ENCODE measurements around the gene ANKRD17.

Gene ANKRD17

GRCh38 chr4:73127839-73128453 is 130.7 kb downstream of the ANKRD17 start:
- DNase-seq (ENCODE audit: low read depth in 2 of 2): no peak

- no peak for DNase-seq (ENCODE audit: low read depth in 2 of 2)
Measured at GRCh38 chr4:73109493-73109892, 149.1 kb downstream of the ANKRD17 start.

GRCh38 chr4:73104695-73105094 is 153.9 kb downstream of the ANKRD17 start:
- DNase-seq (ENCODE audit: low read depth in 2 of 2): no peak

DNA sequence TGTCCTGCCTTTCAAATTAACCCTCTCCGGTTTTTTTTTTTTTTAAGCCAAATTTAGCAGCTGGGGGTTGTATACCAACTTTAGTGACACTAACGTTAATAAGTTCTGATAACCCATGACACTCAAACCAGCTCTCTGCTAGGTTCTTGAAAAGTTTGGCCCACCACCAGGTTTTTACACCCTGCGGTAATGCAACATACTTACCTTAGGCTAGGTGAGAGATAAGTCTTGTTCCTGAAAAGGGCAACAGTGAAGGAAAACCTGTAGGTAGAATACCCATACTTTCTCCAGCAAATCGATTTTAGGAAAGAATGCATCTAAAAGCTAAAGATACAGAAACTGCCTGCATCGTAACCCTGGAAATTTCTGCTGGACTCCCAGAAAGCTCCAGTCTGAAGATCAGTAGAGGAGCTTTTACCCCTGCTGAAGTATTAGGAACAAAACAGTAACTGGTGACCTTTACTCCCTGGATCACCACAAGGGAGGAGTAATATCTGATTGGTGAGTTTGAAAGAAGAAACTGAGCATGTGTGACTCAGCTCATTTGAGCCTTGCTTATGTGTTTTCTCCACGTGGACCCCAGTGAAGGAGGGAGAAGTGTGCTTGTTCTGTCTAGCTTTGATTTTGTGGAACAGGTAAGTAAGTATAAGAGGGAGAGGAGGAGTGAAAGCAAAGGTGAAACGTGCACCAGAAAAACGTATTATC is 154.6 kb downstream of the ANKRD17 start:
- no peak for DNase-seq (ENCODE audit: low read depth in 2 of 2)

DNA sequence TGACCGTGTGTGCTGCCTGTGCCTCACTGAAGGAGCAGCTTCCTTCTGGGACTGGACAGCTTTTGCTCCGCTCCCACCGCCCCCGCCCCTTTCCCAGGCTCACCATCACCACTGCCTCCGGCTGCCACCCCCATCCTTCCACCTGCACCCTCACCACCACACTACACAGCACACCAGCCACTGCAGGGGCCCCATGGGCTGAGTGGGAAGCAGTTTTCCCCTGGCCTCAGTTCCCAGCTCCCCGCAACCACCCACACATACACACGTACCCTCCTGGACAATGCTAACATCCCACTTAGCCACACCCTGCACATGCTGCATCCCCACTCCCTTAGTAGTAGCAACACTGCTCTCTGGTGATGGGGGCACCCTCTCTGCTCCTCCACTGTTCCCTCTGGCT is 159.5 kb downstream of the ANKRD17 start:
- no peak for DNase-seq (ENCODE audit: low read depth in 2 of 2)

DNA sequence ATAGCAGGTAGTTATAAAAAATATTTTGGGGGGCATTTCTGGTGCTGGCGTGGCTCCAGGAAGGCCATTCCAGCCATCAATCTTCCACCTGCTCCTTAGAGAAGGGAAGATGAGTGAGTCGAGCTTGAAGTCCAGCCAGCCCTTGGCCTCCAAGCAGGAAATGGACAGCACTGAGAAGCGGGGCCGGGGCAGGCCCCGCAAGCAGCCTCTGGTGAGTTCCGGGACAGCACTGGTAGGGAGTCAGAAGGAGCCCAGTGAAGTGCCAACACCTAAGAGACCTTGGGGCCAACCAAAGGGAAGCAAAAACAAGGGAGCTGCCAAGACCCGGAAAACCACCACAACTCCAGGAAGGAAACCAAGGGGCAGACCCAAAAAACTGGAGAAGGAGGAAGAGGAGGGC is 159.9 kb downstream of the ANKRD17 start:
- no peak for DNase-seq (ENCODE audit: low read depth in 2 of 2)

GRCh38 chr4:73098016-73098415 is 160.6 kb downstream of the ANKRD17 start:
- DNase-seq (ENCODE audit: low read depth in 2 of 2): no peak

DNA sequence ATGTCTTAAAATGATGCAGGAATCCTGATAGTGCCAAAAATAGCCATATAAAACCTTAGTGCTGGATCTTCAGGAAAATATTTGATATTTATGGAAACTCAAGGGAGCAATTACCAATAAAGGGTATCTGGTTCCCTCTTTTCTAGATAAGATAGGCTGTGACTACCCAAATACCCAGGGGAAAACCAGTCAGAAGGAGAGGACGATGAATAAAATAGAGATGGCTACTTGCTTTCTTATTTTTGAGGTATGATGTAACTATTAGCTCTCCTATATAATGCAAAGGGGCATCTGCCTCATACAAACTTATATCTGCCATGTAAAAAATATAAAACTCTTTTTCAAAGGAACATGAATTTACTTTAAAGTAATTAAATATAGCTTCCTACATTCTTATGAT is 165.7 kb downstream of the ANKRD17 start:
- no peak for DNase-seq (ENCODE audit: low read depth in 2 of 2)

- no peak for DNase-seq (ENCODE audit: low read depth in 2 of 2)
Measured at GRCh38 chr4:73090738-73091137, 167.9 kb downstream of the ANKRD17 start.

DNA sequence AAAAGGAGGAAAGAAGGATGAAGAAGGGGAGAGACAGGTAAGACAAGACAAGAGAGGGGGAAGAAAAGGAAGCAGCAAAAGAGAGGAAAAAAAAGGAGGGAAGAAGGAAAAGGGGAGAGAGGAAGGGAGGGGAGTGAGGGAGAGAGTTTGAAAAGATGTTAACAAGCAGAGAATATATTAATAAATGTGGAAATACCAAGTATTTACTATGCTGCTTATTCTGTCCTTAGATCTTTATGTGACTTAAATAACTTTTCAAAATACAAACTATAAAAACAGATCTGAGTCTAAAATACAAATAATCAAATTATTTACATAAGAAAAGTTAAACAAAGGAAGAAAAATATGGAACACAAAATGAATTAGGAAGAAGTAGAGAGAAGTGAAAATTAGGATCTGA is 170.7 kb downstream of the ANKRD17 start:
- no peak for DNase-seq (ENCODE audit: low read depth in 2 of 2)

DNA sequence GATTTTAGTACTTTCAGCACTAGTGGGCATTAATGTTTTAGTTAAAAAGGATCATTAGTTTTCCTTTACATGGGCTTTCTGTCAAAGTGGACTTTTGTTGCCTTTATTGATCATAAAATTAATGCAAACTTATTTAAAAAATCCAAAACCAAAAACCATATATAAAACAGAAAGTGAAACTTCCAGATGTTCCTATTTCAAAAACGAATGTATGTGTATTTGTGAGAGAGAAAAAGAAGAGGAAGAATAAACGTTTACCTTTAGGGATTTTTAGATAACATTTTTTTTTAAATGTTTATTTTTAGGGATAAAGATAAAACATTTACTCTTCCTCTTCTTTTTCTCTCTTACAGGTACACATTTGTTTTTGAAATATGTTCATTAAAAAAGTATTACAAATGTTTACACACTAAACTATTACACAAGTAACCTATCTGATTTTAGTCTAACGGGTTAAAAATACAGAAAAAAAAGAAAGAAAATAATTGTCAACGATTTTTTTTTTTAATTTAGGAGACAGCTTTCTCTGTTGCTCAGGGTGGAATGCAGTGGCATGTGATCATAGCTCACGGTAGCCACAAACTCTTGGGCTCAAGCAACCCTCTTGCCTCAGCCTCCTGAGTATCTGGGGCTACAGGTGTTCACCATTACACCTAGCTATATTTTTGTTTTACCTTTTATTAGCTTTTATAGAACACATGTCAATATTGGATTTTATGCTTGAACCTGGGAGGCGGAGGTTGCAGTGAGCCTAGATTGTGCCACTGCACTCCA is 172.3 kb downstream of the ANKRD17 start:
- DNase-seq (ENCODE audit: low read depth in 2 of 2): no peak

GRCh38 chr4:73080789-73081188 is 177.8 kb downstream of the ANKRD17 start:
- DNase-seq (ENCODE audit: low read depth in 2 of 2): no peak

DNA sequence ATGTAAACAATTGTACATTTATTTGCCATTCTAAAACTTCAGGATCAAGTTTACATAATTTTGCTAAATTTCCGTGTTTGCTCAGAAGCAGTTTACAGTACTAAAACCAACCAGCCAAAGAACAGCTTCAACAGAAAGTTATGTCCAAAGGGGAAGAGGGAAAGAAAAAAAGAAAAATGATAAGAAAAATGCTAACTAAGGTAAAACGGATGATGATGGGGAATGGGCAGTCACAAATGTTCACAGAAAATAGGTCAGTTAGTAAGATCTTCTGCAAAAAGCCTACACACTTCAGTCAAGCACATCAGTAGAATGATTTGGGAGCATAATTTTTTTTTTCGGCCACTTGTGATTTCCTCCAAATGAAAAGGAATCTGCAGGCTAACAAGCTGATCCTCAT is 182.8 kb downstream of the ANKRD17 start:
- no peak for DNase-seq (ENCODE audit: low read depth in 2 of 2)

DNA sequence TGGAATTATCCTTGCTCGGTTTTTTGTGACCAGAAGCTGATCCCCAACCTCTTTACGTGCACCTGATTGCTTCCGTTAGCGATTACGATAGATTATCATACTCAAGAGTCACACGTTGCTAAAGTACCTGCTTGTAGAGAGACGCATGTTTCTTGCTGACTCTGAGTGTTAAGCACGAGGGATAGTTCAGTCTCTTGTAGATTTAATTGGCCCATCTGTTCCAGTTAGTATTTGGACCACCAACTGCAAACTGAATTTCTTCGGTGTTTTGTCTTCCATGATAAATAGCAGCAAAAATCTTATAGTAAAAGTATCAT is 188.6 kb downstream of the ANKRD17 start:
- DNase-seq (ENCODE audit: low read depth in 2 of 2): no peak

DNA sequence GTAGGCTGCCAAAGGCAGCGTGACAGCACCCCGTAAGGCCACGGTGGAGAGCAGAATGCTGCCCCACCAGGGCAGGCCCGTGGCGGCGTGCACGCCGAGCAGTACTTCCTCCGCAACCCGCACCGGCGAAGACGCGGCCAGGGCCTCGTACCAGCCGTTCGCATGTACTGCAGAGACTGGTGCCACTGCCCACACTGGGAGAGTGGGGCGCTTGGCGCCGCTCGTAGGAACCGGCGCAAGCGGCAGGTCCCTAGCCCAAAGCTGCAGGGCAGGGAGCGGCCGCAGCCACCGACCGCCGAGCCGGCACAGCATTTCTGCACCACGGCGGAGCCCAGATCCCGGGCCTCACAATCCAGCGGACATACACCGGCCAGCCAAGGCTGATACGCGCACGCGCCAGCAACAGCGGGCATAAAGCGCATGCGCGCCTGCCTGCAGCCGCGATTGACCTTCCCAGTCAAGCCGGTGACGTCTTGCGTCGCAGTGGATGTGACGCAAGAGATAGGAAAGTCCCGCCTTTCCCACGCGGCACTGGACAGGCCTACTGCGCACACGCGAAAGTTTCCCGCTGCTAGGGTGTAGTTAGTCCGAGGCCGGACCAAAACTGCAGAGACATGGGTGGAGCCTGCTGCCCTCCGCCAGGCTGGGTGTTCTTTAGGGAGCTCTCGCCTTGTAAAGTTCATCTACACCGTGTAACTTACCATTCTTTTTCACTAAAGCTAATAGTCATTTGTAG is 189.1 kb downstream of the ANKRD17 start, which contains the start of gene COX18:
Gene COX18 (minus strand): TSS at position 379 of the 736 bp plus-strand sequence. CDS start 67 bp downstream, at position 312.
- DNase-seq (ENCODE audit: low read depth in 2 of 2): peak; percentile 88 to 90

DNA sequence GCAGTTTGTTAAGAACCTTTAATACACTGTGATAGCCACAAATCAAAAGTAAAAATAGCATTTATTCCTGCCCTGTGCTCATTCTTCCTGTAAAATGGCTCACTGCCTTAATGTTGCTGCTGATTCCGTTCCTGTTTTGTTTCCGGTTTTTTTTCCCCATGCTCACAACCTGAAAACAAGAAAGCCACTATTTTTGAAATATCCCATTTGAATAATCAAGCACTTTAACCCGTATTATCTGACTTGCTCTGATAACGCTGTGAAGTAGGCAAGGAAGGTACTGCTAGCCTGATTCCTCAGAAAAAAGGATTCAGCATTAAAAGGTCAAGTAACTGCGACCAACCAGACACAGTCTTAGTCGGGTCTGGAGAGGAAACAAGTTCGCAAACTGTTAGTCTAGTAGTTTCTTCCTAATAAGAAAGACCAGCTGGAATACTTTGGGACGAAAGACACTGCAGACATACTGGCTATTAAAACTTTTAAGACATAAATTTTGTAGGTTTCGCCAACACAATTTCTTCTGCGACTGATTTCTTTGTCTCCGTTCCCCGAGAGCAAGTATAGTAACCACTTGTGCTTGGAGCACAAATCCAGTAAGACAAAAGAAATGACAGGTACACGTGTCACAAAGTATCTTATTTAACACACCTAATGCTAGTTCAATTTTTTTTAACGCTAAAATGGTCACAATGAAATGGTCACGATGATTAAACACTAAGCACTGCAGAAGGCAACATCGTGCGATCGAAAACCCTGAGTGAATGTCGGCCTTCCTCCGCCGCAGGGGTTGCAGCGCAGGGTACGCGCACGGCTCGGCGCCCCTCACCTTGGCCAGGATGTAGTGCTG is 189.9 kb downstream of the ANKRD17 start:
- no peak for DNase-seq (ENCODE audit: low read depth in 2 of 2)

- DNase-seq (ENCODE audit: low read depth in 2 of 2): no peak
Measured at GRCh38 chr4:73067971-73068394, 190.6 kb downstream of the ANKRD17 start.

- DNase-seq (ENCODE audit: low read depth in 2 of 2): no peak
Measured at GRCh38 chr4:73066928-73067327, 191.7 kb downstream of the ANKRD17 start.

DNA sequence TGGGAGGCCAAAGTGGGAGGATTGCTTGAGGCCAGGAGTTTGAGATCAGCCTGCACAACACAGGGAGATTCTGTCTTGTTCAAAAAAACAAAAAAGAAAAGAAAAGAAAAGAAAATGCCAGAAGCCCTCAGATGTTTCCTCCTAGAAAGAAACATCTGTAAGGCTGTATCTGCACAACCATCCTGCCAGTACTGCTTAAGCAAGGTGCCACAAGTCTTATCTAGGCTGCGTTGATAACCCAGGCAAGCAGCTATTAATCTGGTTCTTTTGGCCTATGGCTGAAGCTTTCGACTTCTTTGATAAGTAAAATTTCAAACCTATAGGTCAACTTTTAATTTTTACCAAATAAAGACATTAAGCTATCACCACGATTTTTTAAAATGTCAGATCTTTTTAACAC is 192.2 kb downstream of the ANKRD17 start:
- no peak for DNase-seq (ENCODE audit: low read depth in 2 of 2)

GRCh38 chr4:73064536-73064935 is 194.1 kb downstream of the ANKRD17 start:
- no peak for DNase-seq (ENCODE audit: low read depth in 2 of 2)

- no peak for DNase-seq (ENCODE audit: low read depth in 2 of 2)
Measured at GRCh38 chr4:73055241-73055897, 203.2 kb downstream of the ANKRD17 start.
